HFFc6 (cell line): ENCODE results near the gene MCC. TPM values are rescaled to one million over a fixed set of nuclear protein-coding genes. Genes with fewer than 3 reads are reported as not detected.
A peak's percentile ranks its signal among the peaks of the same experiment; 100 is the strongest.

ENCODE experiments used
- DNase-seq: peaks from one replicate; pipeline ENCODE4 v3.0.0-alpha.2; 2018
- H3K27ac Mint-ChIP-seq: 2 replicates; pipeline ENCODE4 v1.8.0; 2020; ENCODE audit warnings: mild to moderate bottlenecking, mixed read lengths
- H3K27me3 Mint-ChIP-seq: 2 replicates; pipeline ENCODE4 v1.8.0; 2021; ENCODE audit warnings: mild to moderate bottlenecking, moderate library complexity, mixed read lengths; ENCODE audit not compliant: insufficient read depth
- H3K36me3 Mint-ChIP-seq: 2 replicates; pipeline ENCODE4 v1.8.0; 2021; ENCODE audit warnings: low read depth, mixed read lengths
- H3K4me1 Mint-ChIP-seq: 2 replicates; pipeline ENCODE4 v1.8.0; 2020; ENCODE audit warnings: low read depth, mixed read lengths
- H3K4me3 Mint-ChIP-seq: 2 replicates; pipeline ENCODE4 v1.8.0; 2020; ENCODE audit warnings: mild to moderate bottlenecking, moderate library complexity, mixed read lengths
- H3K9me3 Mint-ChIP-seq: 2 replicates; pipeline ENCODE4 v1.8.0; 2020; ENCODE audit warnings: mild to moderate bottlenecking, mixed read lengths
- total RNA-seq, 6 experiments: library from RNA; stranded (reverse); fragmentation: NEBNext Ultra II Directional; extraction: Animal tissue kit (Norgen Biotek cat#: 25700); gene quantifications; 2 replicates in 1 of 6; 3 replicates in 5 of 6; pipeline ENCODE4 v1.2.3, GENCODE V29; 2021
- TF ChIP-seq, protein P1 (sequence below): fragments of 200-600 bp; sonication (generic); IDR thresholded peaks from 2 replicates; pipeline ENCODE4 v1.5.0; 2021; ENCODE audit warnings: antibody characterized with exemption, mild to moderate bottlenecking

The MCC gene
- total RNA-seq, 6 experiments from 2014 or later = 2.5 to 4.9 (median 3.0) TPM

DNA sequence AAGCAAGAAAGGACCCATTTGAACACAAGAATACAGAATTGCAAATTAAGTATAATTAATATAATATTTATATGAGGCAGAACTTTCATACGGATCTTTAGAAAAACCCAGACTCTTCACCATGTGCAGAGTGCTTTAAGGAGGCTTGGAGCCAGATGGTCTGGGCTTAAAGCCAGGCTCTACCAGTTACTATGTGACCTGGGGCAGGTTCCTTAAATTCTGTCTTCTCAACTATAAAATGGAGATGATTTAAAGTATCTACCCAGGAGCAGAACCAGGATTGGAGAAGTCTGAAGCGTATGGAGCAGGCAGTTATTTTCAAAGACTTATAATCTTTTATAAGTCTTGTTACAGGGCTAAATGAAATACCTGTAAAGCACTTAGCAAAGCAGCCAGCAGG, 255.6 kb downstream of the MCC start:
- no peak for DNase-seq
- TF ChIP-seq, protein P1, sequence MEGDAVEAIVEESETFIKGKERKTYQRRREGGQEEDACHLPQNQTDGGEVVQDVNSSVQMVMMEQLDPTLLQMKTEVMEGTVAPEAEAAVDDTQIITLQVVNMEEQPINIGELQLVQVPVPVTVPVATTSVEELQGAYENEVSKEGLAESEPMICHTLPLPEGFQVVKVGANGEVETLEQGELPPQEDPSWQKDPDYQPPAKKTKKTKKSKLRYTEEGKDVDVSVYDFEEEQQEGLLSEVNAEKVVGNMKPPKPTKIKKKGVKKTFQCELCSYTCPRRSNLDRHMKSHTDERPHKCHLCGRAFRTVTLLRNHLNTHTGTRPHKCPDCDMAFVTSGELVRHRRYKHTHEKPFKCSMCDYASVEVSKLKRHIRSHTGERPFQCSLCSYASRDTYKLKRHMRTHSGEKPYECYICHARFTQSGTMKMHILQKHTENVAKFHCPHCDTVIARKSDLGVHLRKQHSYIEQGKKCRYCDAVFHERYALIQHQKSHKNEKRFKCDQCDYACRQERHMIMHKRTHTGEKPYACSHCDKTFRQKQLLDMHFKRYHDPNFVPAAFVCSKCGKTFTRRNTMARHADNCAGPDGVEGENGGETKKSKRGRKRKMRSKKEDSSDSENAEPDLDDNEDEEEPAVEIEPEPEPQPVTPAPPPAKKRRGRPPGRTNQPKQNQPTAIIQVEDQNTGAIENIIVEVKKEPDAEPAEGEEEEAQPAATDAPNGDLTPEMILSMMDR = no peak

DNA sequence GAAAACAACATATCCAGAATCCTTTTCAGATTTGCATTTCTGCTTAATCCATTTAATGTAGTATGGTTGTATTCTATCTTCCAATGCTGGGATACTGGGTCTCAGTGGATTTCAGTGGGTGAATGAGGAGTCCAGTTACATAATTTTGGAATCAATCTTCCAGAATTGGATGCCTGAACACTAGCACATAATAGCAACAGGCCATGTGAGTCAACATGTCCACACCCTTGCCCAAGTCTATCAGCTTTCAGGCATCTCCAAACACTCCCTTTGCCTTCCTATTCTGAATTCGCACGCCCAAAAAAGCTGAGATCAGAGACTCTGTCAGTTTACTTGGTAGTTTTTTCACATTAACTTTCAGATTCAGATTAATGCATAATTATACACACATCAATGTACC, 256.0 kb downstream of the MCC start:
- H3K4me1 Mint-ChIP-seq = peaks cover 22% of the 10 kb centered on the region
- no peak overlapping the region for H3K4me3 Mint-ChIP-seq
- no peaks in the 10 kb centered on the region for H3K9me3 Mint-ChIP-seq
- H3K27me3 Mint-ChIP-seq = no peaks in the 10 kb centered on the region
- no peak overlapping the region for H3K27ac Mint-ChIP-seq
- no peaks in the 10 kb centered on the region for H3K36me3 Mint-ChIP-seq
- TF ChIP-seq, protein P1 = no peak
- DNase-seq = no peak

More for the DNA sequence above, 255.6 kb downstream of the MCC start:
- Mint-ChIP-seq H3K4me3 (no peak overlapping the region), H3K27me3 (no peaks in the 10 kb centered on the region), H3K27ac (no peak overlapping the region), H3K4me1 (peaks cover 22% of the 10 kb centered on the region), H3K36me3 (no peaks in the 10 kb centered on the region), H3K9me3 (no peaks in the 10 kb centered on the region)

DNA sequence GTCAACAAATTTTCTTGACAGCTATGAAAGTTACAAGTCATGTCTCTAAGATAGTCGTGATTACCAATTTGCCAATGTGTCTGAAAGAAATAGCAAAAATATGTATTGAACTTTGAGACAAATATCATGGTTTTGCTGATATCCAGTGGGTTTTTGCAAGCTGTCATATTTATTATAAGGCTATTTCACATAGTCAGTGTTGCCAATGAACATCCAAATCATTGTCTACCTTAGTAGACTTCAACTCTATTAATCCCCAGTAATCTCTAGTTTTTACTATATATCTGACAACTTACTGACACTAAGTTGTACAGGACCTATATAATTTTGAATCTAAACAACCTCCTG, 256.6 kb downstream of the MCC start:
- no peak overlapping the region for H3K27ac Mint-ChIP-seq
- TF ChIP-seq, protein P1 = no peak
- no peaks in the 10 kb centered on the region for H3K36me3 Mint-ChIP-seq
- peaks cover 22% of the 10 kb centered on the region for H3K4me1 Mint-ChIP-seq
- no peak overlapping the region for H3K4me3 Mint-ChIP-seq
- DNase-seq = no peak
- no peaks in the 10 kb centered on the region for H3K9me3 Mint-ChIP-seq
- H3K27me3 Mint-ChIP-seq = no peaks in the 10 kb centered on the region

DNA sequence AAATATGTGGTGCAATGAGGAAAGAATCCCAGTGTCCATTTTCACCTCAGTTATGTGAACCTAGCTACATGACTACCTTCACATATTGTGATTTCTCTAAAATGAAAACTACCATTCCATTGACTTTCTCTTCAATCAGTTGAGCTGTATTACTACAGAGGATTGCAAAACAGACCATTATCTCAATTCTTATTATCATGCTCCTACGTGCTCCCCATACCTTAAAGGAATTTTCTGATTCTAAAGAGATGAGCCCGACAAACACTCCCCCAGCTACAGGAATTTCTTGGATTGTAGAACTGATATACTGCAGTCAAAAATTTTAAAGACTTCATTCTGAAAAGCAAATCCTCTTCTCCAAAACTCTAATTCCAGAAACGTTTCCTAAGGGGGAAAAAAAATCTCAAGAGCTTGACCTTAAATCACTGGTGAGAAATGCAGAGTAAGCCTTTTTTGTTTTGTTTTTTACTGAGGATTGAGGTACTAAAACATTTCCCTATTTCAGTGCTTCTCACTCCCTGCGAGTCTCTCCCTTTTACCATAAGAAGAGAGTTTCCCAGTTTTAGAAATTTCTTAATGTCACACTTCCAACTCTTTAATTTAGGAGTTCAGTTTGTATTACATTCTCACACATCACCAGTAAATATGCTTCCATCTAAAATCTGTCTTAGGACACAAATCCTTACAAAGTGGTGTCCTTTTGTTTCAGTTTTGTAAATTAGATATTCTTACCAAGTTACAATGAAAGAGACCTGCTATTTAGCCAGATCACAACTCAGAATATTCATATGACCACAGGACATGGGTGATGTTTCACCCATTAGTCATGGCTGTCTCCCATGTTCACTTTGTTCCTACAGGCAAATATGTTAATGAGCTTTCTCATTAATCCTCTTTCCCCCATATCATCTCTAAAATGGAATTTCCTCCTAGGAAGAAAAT, 257.3 kb downstream of the MCC start:
- peak; percentile 5 for DNase-seq
- Mint-ChIP-seq H3K4me3 (no peak overlapping the region), H3K27ac (no peak overlapping the region), H3K36me3 (no peaks in the 10 kb centered on the region), H3K9me3 (no peaks in the 10 kb centered on the region), H3K27me3 (no peaks in the 10 kb centered on the region), H3K4me1 (peaks cover 22% of the 10 kb centered on the region)
- TF ChIP-seq, protein P1 = no peak

DNA sequence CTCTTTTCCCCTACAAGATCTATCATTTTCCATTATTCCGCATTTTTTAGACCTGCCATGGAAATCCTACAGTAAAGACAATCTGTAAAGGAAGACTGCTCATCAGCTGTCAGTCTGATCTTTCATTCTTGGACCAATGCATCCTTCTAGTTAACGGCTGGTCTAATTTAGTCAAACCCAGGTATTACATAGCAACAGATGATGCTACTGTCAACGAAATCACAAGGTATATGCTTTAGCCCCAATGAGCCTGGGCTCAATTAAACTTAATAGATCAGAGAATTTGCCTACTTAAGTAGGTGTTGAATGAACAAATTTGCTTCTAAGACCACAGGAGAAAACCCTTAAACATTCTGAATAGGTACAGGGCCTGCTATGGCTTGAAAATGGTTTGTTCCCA, 260.5 kb downstream of the MCC start:
- DNase-seq = no peak
- no peak overlapping the region for H3K27ac Mint-ChIP-seq
- TF ChIP-seq, protein P1 = no peak
- H3K9me3 Mint-ChIP-seq = no peaks in the 10 kb centered on the region
- no peaks in the 10 kb centered on the region for H3K36me3 Mint-ChIP-seq
- peaks cover 22% of the 10 kb centered on the region for H3K4me1 Mint-ChIP-seq
- no peak overlapping the region for H3K4me3 Mint-ChIP-seq
- no peaks in the 10 kb centered on the region; the same call in none of the 2 replicates for H3K27me3 Mint-ChIP-seq
